HCT116 (cell line): ENCODE results near the gene TAGLN2. TPM values are rescaled to one million over a fixed set of nuclear protein-coding genes. Genes with fewer than 3 reads are reported as not detected.

ENCODE experiments used
- ATAC-seq: fragments of 200-7000 bp; cut with Tn5 transposase; 2 replicates; pipeline ENCODE4 v1.9.1; 2020; ENCODE audit warnings: mild to moderate bottlenecking, moderate library complexity
- BruUV-seq: library from RNA; stranded (reverse); fragments of 400-500 nt; replicated peaks from 2 replicates; lab custom pipeline; 2021; lab: Mats Ljungman, UMichigan
- CTCF ChIA-PET: fragments of 300-600 bp; sonication (Branson Sonifier 250); formaldehyde crosslinking; loops from one replicate; lab custom pipeline; 2021; ENCODE audit warnings: antibody characterized with exemption; lab: Charles Lee
- POLR2A ChIA-PET: fragments of 300-600, 350-600 bp; sonication (Branson Sonifier 250); formaldehyde crosslinking; loops from one replicate; lab custom pipeline; 2021; ENCODE audit warnings: antibody characterized with exemption; lab: Charles Lee
- RAD21 ChIA-PET, 2 experiments: fragments of 300-600 bp; sonication (Branson Sonifier 250); formaldehyde crosslinking; loops; one replicate each; lab custom pipeline; 2023; ENCODE audit warnings: low total read pairs in 2 of 2; ENCODE audit not compliant: uncharacterized antibody in 2 of 2, unreplicated experiment in 2 of 2, low non-redundant PET in 1 of 2; lab: Charles Lee
- DNase-seq: peaks from one replicate; pipeline ENCODE4 v3.0.0-alpha.2; 2010; ENCODE audit warnings: low read depth, low spot score
- H2AFZ ChIP-seq: fragments of 200-600 bp; shearing (Covaris generic), sonication (generic); 2 replicates; pipeline ENCODE4 v1.6.1; 2017; ENCODE audit warnings: low read depth, mixed run types, mixed read lengths, antibody characterized with exemption, low read length; ENCODE audit not compliant: poor library complexity, severe bottlenecking
- H3K27ac ChIP-seq: 2 replicates; pipeline ENCODE4 v1.5.1; 2012; ENCODE audit warnings: low read depth, low read length
- H3K27me3 ChIP-seq: fragments of 200-600 bp; sonication (generic); 2 replicates; pipeline ENCODE4 v1.6.1; 2016; ENCODE audit warnings: mixed run types, low read length, mixed read lengths; ENCODE audit not compliant: insufficient read depth
- H3K36me3 ChIP-seq, 2 experiments: fragments of 200-500 bp in 1 of 2; fragments of 200-600 bp in 1 of 2; sonication (Bioruptor generic) in 1 of 2; sonication (generic) in 1 of 2; 2 replicates each; pipeline versions ENCODE4 v1.5.1 to v1.6.1; 2014 to 2016; ENCODE audit warnings: low read length in 2 of 2, inconsistent platforms in 1 of 2, mixed read lengths in 1 of 2, mixed run types in 1 of 2; ENCODE audit not compliant: insufficient read depth in 2 of 2, control insufficient read depth in 1 of 2
- H3K4me1 ChIP-seq, 2 experiments: fragments of 200-600 bp in 1 of 2; sonication (generic) in 1 of 2; 2 replicates each; pipeline versions ENCODE4 v1.5.1 to v1.6.1; 2012 to 2017; ENCODE audit warnings: low read length in 2 of 2, inconsistent platforms in 1 of 2, mild to moderate bottlenecking in 1 of 2, mixed read lengths in 1 of 2, mixed run types in 1 of 2, moderate library complexity in 1 of 2; ENCODE audit not compliant: insufficient read depth in 2 of 2, control insufficient read depth in 1 of 2
- H3K4me2 ChIP-seq: fragments of 200-600 bp; sonication (generic); 2 replicates; pipeline ENCODE4 v1.6.1; 2017; ENCODE audit warnings: mixed run types, low read length, mixed read lengths
- H3K4me3 ChIP-seq, 2 experiments: fragments of 200-600 bp in 1 of 2; sonication (generic) in 1 of 2; replicated peaks in 1 of 2; 2 replicates each; pipeline ENCODE4 v1.5.1; 2011 to 2016; ENCODE audit warnings: low read length in 2 of 2, control low read depth in 1 of 2, low read depth in 1 of 2, mild to moderate bottlenecking in 1 of 2, mixed read lengths in 1 of 2, mixed run types in 1 of 2
- H3K79me2 ChIP-seq: fragments of 200-600 bp; sonication (generic); 2 replicates; pipeline ENCODE4 v1.6.1; 2017; ENCODE audit warnings: mild to moderate bottlenecking, mixed run types, low read length, moderate library complexity, mixed read lengths; ENCODE audit not compliant: insufficient read depth
- H3K9ac ChIP-seq: fragments of 200-600 bp; sonication (generic); 2 replicates; pipeline ENCODE4 v1.6.1; 2016; ENCODE audit warnings: low read length, mixed read lengths
- H3K9me2 ChIP-seq: fragments of 200-600 bp; sonication (generic), shearing (Covaris generic); 2 replicates; pipeline ENCODE4 v1.6.1; 2017; ENCODE audit warnings: mixed run types, mild to moderate bottlenecking, moderate library complexity; ENCODE audit not compliant: insufficient read depth
- H3K9me3 ChIP-seq, 2 experiments: fragments of 200-500 bp in 1 of 2; fragments of 200-600 bp in 1 of 2; sonication (Bioruptor generic) in 1 of 2; sonication (generic) in 1 of 2; 2 replicates each; pipeline ENCODE4 v1.6.1; 2014 to 2017; ENCODE audit warnings: low read length in 2 of 2, mixed read lengths in 2 of 2, inconsistent platforms in 1 of 2, low read depth in 1 of 2, mild to moderate bottlenecking in 1 of 2, mixed run types in 1 of 2, moderate library complexity in 1 of 2; ENCODE audit not compliant: control insufficient read depth in 1 of 2, insufficient read depth in 1 of 2
- H4K20me1 ChIP-seq: fragments of 200-600 bp; sonication (generic), shearing (Covaris generic); 2 replicates; pipeline ENCODE4 v1.6.1; 2017; ENCODE audit warnings: mixed run types, mild to moderate bottlenecking, moderate library complexity; ENCODE audit not compliant: insufficient read depth
- CBX3 ChIP-seq: IDR thresholded peaks from 2 replicates; pipeline ENCODE4 v1.6.1; 2012; ENCODE audit warnings: low read depth
- ELF1 ChIP-seq: IDR thresholded peaks from 2 replicates; pipeline ENCODE4 v1.6.1; 2012; ENCODE audit warnings: low read depth, borderline replicate concordance
- EZH2phosphoT487 ChIP-seq: fragments of 200-600 bp; IDR thresholded peaks from 2 replicates; pipeline ENCODE4 v1.6.1; 2018; ENCODE audit warnings: antibody characterized with exemption, borderline replicate concordance
- JUND ChIP-seq: IDR thresholded peaks from 2 replicates; pipeline ENCODE4 v1.6.1; 2012
- MAX ChIP-seq: IDR thresholded peaks from 2 replicates; pipeline ENCODE4 v1.6.1; 2012
- SIN3A ChIP-seq: IDR thresholded peaks from 2 replicates; pipeline ENCODE4 v1.6.1; 2012; ENCODE audit warnings: low read depth
- SP1 ChIP-seq: IDR thresholded peaks from 2 replicates; pipeline ENCODE4 v1.6.1; 2012; ENCODE audit warnings: low read depth
- SRF ChIP-seq: IDR thresholded peaks from 2 replicates; pipeline ENCODE4 v1.6.1; 2012; ENCODE audit warnings: low read depth
- ZFX ChIP-seq: fragments of 450-650 bp; IDR thresholded peaks from 2 replicates; pipeline ENCODE4 v1.6.1; 2017
- ZNF274 ChIP-seq: fragments of 200-500 bp; sonication (Bioruptor generic); IDR thresholded peaks from 2 replicates; pipeline ENCODE4 v1.6.1; 2014; ENCODE audit warnings: mild to moderate bottlenecking, low read depth, low read length, inconsistent platforms
- intact Hi-C: fragments of 100-400 bp; cut with micrococcal nuclease; formaldehyde crosslinking; loops from 2 replicates; pipeline ENCODE4 v1.10.0; 2022
- total RNA-seq: library from RNA; stranded (reverse); gene quantifications from one replicate; pipeline ENCODE4 v1.2.1, GENCODE V29; 2021; ENCODE audit not compliant: unreplicated experiment

Gene TAGLN2
- total RNA-seq, 1 experiment from 2014 or later, result 127 TPM

GRCh38 chr1:159957824-159958268 lies 32.5 kb upstream of the TAGLN2 start:
- Histone ChIP-seq H3K9me3 (no peaks in the 10 kb centered on the region), H3K79me2 (no peaks in the 10 kb centered on the region), H3K9me2 (no peaks in the 10 kb centered on the region), H3K36me3 (no peaks in the 10 kb centered on the region), H4K20me1 (no peaks in the 10 kb centered on the region), H3K27ac (no peak overlapping the region), H3K9ac (no peak overlapping the region), H2AFZ (no peak overlapping the region), H3K4me1 (peaks cover 6 to 24% of the 10 kb centered on the region in 2 experiments; a peak in 3 of 4 replicates), H3K27me3 (peaks cover 6% of the 10 kb centered on the region), H3K4me2 (no peak overlapping the region), H3K4me3 (no peak overlapping the region)
- ChIA-PET CTCF (interaction anchor here (1.2 to 1.5 kb wide), 2 partner anchors 12 to 49 kb away, joined by 4 to 9 read pairs; no protein-coding TSS in a partner anchor), RAD21 (no interaction called here), POLR2A (no interaction called here)
- ATAC-seq (no peak), DNase-seq (no peak)
- TF ChIP-seq CBX3 (no peak), SRF (no peak), JUND (no peak)
- BruUV-seq, result no TSS peak
- intact Hi-C loops, result no loop called here

GRCh38 chr1:159955456-159955855 lies 30.1 kb upstream of the TAGLN2 start:
- Histone ChIP-seq H3K9me2 (no peaks in the 10 kb centered on the region), H3K4me1 (peaks cover 6 to 14% of the 10 kb centered on the region in 2 experiments; a peak in 3 of 4 replicates), H3K27ac (no peak overlapping the region), H3K9me3 (no peaks in the 10 kb centered on the region), H3K79me2 (no peaks in the 10 kb centered on the region), H3K4me2 (no peak overlapping the region), H3K9ac (no peak overlapping the region), H3K36me3 (no peaks in the 10 kb centered on the region), H3K4me3 (no peak overlapping the region), H4K20me1 (no peaks in the 10 kb centered on the region), H2AFZ (no peak overlapping the region), H3K27me3 (peaks cover 10% of the 10 kb centered on the region)
- DNase-seq (no peak), ATAC-seq (no peak)
- RAD21 ChIA-PET, result interaction anchor here in 1 of 2 experiments (1.6 kb wide), 1 partner anchor 51 kb away, joined by 4 read pairs; no protein-coding TSS in a partner anchor
- POLR2A ChIA-PET, result no interaction called here
- intact Hi-C loops, result no loop called here
- CTCF ChIA-PET, result interaction anchor here (0.7 to 1.0 kb wide), 3 partner anchors 10 to 52 kb away, joined by 3 read pairs; partner anchors contain the start of gene IGSF9
- no TSS peak for BruUV-seq
- TF ChIP-seq SIN3A, result no peak
- no peak for TF ChIP-seq EZH2phosphoT487
- no peak for TF ChIP-seq MAX
- TF ChIP-seq ZFX, result no peak
- TF ChIP-seq SP1, result no peak
- no peak for TF ChIP-seq ZNF274
- TF ChIP-seq ELF1, result no peak
